H54 (cell line): ENCODE data around the gene SKAP1.
"Not testable (repeated sequence)": the region's sequence is repeated elsewhere in the genome, so short reads cannot be mapped to it uniquely, and the experiment has no call there.

Experiments
- DNase-seq: peaks from one replicate; pipeline ENCODE4 v3.0.0; 2011; ENCODE audit warnings: low spot score, mixed read lengths; ENCODE audit not compliant: insufficient read length
- FAIRE-seq: peaks from 3 replicates; lab custom pipeline; 2011; peaks lifted over from hg19 to GRCh38; lab: Jason Lieb, UNC
- POLR2A ChIP-seq: IDR thresholded peaks from 2 replicates; pipeline ENCODE4 v1.6.1; 2011; ENCODE audit warnings: low read depth, mild to moderate bottlenecking, low read length

Gene SKAP1

GRCh38 chr17:48269209-48269608 lies 160.8 kb downstream of the SKAP1 start:
- no peak for DNase-seq
- FAIRE-seq: no peak
- no peak for TF ChIP-seq POLR2A

DNA sequence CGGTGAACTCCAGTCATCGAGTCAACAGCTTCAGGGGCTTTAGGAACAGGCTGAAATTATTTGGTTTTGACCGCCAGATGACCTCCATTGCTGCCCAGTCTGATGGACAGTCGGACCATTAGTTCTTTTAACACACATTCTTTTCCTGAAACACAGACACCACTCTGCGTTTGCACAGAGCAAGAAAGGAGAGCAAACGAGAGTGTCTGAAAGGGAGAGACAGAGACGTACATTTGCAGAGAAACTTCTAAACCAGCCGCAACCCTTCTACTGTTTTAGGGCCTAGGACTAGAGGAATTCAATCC lies 166.3 kb downstream of the SKAP1 start:
- FAIRE-seq: peak; percentile 6
- no peak for TF ChIP-seq POLR2A
- DNase-seq: no peak

- TF ChIP-seq POLR2A: no peak
- FAIRE-seq: peak; percentile 89
- DNase-seq: no peak
Measured at GRCh38 chr17:48262982-48263730, 166.9 kb downstream of the SKAP1 start.

- DNase-seq: peak; percentile 39
- peak; percentile 100 for FAIRE-seq
- no peak for TF ChIP-seq POLR2A
Measured at GRCh38 chr17:48261297-48261880, 168.6 kb downstream of the SKAP1 start.

DNA sequence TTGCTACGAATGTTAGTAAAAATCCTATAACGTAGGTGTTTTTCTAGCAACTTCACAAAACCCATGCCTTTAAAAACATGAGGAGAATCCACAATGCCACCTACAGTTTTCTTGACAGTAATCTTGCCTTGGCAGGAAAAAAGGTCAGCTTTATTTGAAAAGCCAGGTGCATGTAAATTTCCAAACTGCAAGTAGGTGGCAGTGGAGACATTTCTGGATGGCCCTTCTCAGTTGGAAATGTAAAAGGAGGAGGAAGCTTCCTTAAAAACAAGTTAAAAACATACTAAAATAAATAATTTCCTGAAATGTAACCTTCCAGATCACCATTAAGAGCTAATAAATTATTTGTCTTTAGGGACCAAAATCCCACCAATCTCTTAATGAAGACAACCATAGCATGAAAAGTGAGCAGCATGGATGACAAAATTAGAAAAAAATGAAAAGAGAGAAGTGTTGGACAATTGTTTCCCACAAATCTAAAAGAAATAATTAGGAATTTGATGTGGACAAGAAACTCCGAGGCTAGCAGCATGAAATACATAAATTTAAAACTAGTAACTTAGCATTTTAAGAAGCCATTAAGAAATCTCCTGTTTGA lies 170.2 kb downstream of the SKAP1 start:
- no peak for DNase-seq
- peak; percentile 100 for FAIRE-seq
- no peak for TF ChIP-seq POLR2A

DNA sequence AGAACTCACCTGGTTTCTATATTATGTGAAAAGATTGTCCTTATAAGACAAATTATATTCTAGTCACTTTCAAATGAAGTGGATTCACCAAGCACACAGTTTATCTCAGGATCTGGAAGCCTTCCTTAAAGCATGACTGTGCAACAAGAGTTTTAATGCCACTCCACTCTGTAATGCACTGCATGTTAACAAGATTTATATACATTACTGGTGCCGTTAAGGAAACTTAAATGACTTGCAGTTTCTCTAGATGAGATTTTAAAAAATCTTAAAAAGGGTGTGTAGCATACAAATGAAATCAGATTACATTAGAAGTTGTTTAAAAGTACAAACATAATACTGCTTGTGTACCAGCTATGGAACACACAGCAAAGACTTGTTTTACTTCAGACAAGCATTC lies 171.7 kb downstream of the SKAP1 start:
- no peak for FAIRE-seq
- TF ChIP-seq POLR2A: no peak
- no peak for DNase-seq

GRCh38 chr17:48255759-48256158 lies 174.3 kb downstream of the SKAP1 start:
- FAIRE-seq (peak; percentile 61), DNase-seq (no peak)
- no peak for TF ChIP-seq POLR2A

DNA sequence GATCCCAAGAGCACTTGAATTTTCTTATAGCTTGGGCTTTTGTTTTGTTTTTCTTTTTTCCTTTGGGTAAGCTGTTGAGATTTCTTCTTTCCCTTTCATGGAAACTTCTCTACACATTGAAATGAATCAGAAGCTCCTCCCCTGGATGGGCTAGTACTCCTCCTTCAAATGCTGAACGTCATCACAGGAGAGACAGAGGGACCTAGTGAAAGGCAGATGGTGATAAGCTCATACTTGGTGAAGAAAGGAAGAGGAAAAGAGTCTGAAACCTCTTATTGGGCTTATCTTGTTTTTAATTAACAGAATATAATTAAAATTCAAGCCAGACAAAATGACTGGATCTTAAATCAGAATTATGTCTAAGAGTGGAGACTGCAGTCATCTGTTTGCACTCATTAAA lies 175.1 kb downstream of the SKAP1 start:
- TF ChIP-seq POLR2A: no peak
- FAIRE-seq: peak; percentile 98
- no peak for DNase-seq

DNA sequence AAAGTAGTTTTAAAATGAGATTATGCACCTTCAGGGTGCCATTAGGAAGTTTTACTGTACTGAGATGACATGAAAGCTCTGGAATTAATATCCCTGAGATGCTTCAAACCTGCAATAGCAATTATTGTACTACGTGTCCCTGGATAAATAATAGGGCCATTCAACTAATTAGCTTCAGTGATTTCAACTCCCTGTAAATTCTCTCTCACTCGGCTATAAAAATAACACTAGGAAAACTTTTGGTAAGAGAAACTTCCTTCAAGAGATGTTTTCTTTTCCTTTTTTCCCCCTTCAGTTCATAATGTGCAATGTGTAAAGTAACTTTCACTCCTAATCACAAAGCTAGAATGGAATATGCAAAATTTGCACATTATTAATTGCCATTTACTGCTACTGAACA lies 176.0 kb downstream of the SKAP1 start:
- no peak for DNase-seq
- peak; percentile 50 for FAIRE-seq
- no peak for TF ChIP-seq POLR2A

GRCh38 chr17:48251950-48252349 lies 178.1 kb downstream of the SKAP1 start:
- TF ChIP-seq POLR2A: no peak
- DNase-seq (no peak), FAIRE-seq (peak; percentile 6)

GRCh38 chr17:48250949-48251348 lies 179.1 kb downstream of the SKAP1 start:
- no peak for DNase-seq
- TF ChIP-seq POLR2A: no peak
- FAIRE-seq: peak; percentile 87

GRCh38 chr17:48250059-48250458 lies 180.0 kb downstream of the SKAP1 start:
- FAIRE-seq, DNase-seq: not testable (repeated sequence)

DNA sequence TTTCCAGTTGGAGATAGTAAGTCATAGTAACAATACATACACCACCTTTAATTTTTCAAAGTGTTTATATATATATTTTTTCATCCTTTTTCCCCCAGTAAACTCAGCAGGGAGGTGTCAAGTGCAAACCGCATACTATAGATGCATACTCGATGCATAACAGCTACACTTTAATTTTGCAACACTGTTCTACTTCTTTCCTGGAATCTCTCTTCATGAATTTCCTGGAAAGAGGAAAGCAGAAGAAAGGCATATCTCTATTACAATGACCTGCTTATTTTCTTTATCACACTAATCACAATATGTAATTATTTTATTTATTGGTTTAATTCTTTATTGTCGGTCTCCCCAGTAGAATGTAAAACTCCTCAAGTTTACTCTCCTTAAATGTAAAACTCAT lies 182.4 kb downstream of the SKAP1 start:
- FAIRE-seq (no peak), DNase-seq (no peak)
- TF ChIP-seq POLR2A: no peak

- FAIRE-seq (no peak), DNase-seq (no peak)
- no peak for TF ChIP-seq POLR2A
Measured at GRCh38 chr17:48247038-48247437, 183.0 kb downstream of the SKAP1 start.

- no peak for TF ChIP-seq POLR2A
- peak; percentile 97 for FAIRE-seq
- no peak for DNase-seq
Measured at GRCh38 chr17:48246612-48247011, 183.4 kb downstream of the SKAP1 start.

- FAIRE-seq, DNase-seq: not testable (repeated sequence)
Measured at GRCh38 chr17:48245465-48246033, 184.5 kb downstream of the SKAP1 start.
